BJ (cell line): ENCODE results near the gene C1GALT1. TPM values are rescaled to one million over a fixed set of nuclear protein-coding genes. Genes with fewer than 3 reads are reported as not detected.

ENCODE experiments used
- CTCF ChIA-PET: fragments of 350-600 bp; formaldehyde crosslinking; extraction: SDS; loops from one replicate; lab custom pipeline; 2021; ENCODE audit warnings: antibody characterized with exemption, inconsistent platforms; lab: Yijun Ruan, JAX
- POLR2A ChIA-PET: fragments of 300-600 bp; sonication (Branson Sonifier 250); formaldehyde crosslinking; extraction: SDS; loops from one replicate; lab custom pipeline; 2021; ENCODE audit warnings: antibody characterized with exemption; lab: Charles Lee
- DNase-seq: peaks from one replicate; pipeline ENCODE4 v3.0.0-alpha.2; 2011; ENCODE audit warnings: low read depth
- H3K27me3 ChIP-seq: 2 replicates; pipeline ENCODE4 v1.6.0; 2011; ENCODE audit warnings: low read length; ENCODE audit not compliant: control insufficient read depth, insufficient read depth
- H3K36me3 ChIP-seq: 2 replicates; pipeline ENCODE4 v1.5.1; 2011; ENCODE audit warnings: low read length; ENCODE audit not compliant: control insufficient read depth, insufficient read depth
- H3K4me3 ChIP-seq: 2 replicates; pipeline ENCODE4 v1.5.1; 2011; ENCODE audit warnings: low read depth, mild to moderate bottlenecking, control low read depth, low read length
- CTCF ChIP-seq: IDR thresholded peaks from 2 replicates; pipeline ENCODE4 v1.5.1; 2011; ENCODE audit warnings: low read depth, mild to moderate bottlenecking, control low read depth, inconsistent platforms, low read length, moderate library complexity; ENCODE audit not compliant: insufficient read depth
- polyA plus RNA-seq: library from polyadenylated mRNA; depleted of rRNA; stranded (reverse); fragments of >200 nt; gene quantifications from 2 replicates; pipeline ENCODE4 v1.2.3, GENCODE V29; 2011

Gene C1GALT1
- polyA plus RNA-seq, 1 experiment: 7.9 TPM

DNA sequence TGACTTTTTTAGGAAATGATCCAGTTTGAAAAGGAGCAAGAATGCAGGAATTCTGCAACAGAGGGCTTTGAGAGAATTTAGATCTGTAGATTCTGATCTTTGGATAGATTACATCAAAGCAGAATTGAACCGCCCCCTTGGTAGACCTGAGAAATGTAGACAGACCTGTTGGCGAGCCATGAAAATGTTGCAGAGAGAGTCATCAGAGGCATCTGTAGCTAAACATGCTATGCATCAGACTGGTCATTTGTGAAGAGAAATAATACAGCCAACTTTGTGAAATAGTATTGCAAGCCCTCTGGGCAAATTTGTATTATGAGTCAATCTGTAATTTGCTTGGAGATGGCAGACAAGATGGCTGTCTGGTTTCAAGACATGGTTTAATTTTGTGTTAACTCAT lies 4.3 kb upstream of the C1GALT1 start:
- no peak for DNase-seq
- no peaks in the 10 kb centered on the region for H3K36me3 ChIP-seq
- ChIA-PET POLR2A (no interaction called here), CTCF (no interaction called here)
- H3K4me3 ChIP-seq: no peak overlapping the region
- TF ChIP-seq CTCF: no peak
- H3K27me3 ChIP-seq: no peaks in the 10 kb centered on the region

GRCh38 chr7:7178906-7179305 lies 3.4 kb upstream of the C1GALT1 start:
- no peak for TF ChIP-seq CTCF
- CTCF ChIA-PET: no interaction called here
- Histone ChIP-seq H3K4me3 (no peak overlapping the region), H3K27me3 (no peaks in the 10 kb centered on the region), H3K36me3 (no peaks in the 10 kb centered on the region)
- POLR2A ChIA-PET: no interaction called here
- no peak for DNase-seq

DNA sequence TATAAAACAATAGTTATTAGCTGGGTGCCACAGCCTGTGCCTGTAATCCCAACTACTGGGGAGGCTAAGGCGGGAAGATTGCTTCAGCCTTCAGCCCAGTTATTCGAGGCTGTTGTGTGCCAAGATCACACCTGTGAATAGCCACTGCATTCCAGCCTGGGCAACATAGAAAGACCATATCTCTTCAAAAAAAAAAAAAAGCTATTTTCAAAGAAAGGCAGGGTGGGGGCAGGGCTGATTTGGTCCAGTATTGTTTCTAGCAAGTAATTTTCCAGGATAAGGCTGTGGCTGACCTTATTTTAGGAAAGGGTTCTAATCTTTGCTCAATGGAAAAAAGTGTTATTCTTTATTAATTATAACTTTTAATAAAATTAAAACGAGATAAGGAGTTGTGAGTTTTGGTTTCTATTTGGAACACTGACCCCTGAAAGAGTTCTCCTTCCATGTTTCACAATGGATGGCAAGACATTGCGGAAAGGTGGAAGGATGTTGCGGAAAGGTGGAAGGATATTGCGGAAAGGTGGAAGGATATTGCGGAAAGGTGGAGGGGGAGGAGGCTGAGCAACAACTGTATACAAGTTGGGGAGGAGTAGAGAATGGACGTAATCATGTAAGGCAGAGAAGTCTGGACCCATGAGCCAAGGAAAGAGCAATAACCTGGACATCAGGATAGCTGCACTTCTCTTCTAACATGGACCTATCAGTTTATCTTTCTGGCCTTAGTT lies 1.5 kb upstream of the C1GALT1 start:
- TF ChIP-seq CTCF: no peak
- POLR2A ChIA-PET: interaction anchor here (1.1 kb wide), 1 partner anchor 24 kb away, joined by 3 read pairs; no protein-coding TSS in a partner anchor
- Histone ChIP-seq H3K27me3 (no peaks in the 10 kb centered on the region), H3K4me3 (peak overlapping the region; percentile 50; the same call in 1 of the 2 replicates), H3K36me3 (no peaks in the 10 kb centered on the region)
- no peak for DNase-seq
- CTCF ChIA-PET: interaction anchor here (0.6 to 2.0 kb wide), 3 partner anchors 74 to 359 kb away, joined by 3 to 9 read pairs (median 6); no protein-coding TSS in a partner anchor

GRCh38 chr7:7181519-7182155 lies 707 bp upstream of the C1GALT1 start:
- no peak for DNase-seq
- H3K27me3 ChIP-seq: no peaks in the 10 kb centered on the region
- no peak for TF ChIP-seq CTCF
- peak overlapping the region; percentile 50 for H3K4me3 ChIP-seq
- ChIA-PET CTCF (interaction anchor here (0.6 to 2.0 kb wide), 5 partner anchors 14 to 359 kb away, joined by 3 to 9 read pairs (median 4); no protein-coding TSS in a partner anchor), POLR2A (interaction anchor here (1.1 kb wide), 1 partner anchor 25 kb away, joined by 3 read pairs; no protein-coding TSS in a partner anchor)
- no peaks in the 10 kb centered on the region for H3K36me3 ChIP-seq
